Left ventricle myocardium inferior (tissue), 1 donor: ENCODE data around the gene GNAT1. TPM values are rescaled to one million over a fixed set of nuclear protein-coding genes. Genes with fewer than 3 reads are reported as not detected.

Experiments
- DNase-seq: peaks from one replicate; pipeline ENCODE4 v3.0.0-alpha.2; 2020
- H3K27ac ChIP-seq: fragments of 200-600 bp; replicated peaks from 2 replicates; pipeline ENCODE4 v1.8.0; 2021
- H3K27me3 ChIP-seq: fragments of 200-600 bp; 2 replicates; pipeline ENCODE4 v1.8.0; 2021; ENCODE audit warnings: low read depth
- H3K36me3 ChIP-seq: fragments of 200-600 bp; 2 replicates; pipeline ENCODE4 v1.8.0; 2021
- H3K4me1 ChIP-seq: fragments of 200-600 bp; 2 replicates; pipeline ENCODE4 v1.8.0; 2021
- H3K4me3 ChIP-seq: fragments of 200-600 bp; 2 replicates; pipeline ENCODE4 v1.8.0; 2021; ENCODE audit warnings: mild to moderate bottlenecking, moderate library complexity
- H3K9me3 ChIP-seq: fragments of 200-600 bp; replicated peaks from 2 replicates; pipeline ENCODE4 v1.8.0; 2021
- intact Hi-C: fragments of 100-400 bp; cut with micrococcal nuclease; formaldehyde crosslinking; loops from one replicate; pipeline ENCODE4 v1.11.0; 2022
- total RNA-seq: library from RNA; stranded (reverse); fragmentation: NEBNext Ultra II Directional; extraction: Animal tissue kit (Norgen Biotek cat#: 25700); gene quantifications from one replicate; pipeline ENCODE4 v1.2.1, GENCODE V29; 2021
- TF ChIP-seq, protein P1 (sequence below): fragments of 200-600 bp; IDR thresholded peaks from 2 replicates; pipeline ENCODE4 v1.8.0; 2021; ENCODE audit warnings: antibody characterized with exemption, mild to moderate bottlenecking, borderline replicate concordance
- donor health status: DM: no; HTN: yes; CAD: no; lungs with severe emphysema.

Gene GNAT1
- total RNA-seq, 1 donor from 2014 or later: not detected

DNA sequence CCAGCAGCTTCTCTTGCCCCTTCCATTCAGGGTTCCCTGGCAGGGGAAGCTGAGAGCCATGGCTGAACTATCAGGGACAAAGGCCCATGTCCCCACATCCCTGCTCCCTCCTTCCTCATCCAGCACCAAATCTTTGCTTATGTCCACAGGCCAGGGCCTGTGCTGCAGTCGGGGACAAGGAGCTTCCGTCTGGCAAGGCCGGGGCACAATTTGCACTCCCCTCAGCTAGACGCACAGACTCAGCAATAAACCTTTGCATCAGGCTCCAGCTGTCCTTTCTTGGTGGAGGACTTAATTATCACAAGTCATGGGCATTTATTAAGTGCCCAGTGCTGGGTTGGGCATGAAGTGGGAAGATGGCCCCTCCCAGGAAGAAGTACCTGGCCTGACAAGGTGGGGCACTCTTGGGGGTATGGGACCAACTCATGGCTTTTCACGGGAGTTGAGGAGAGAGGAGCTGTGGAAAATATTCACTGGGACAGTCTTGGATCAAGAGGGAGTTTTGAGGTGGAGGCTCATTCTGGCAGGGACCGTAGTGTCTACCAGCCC is 4.9 kb downstream of the GNAT1 start:
- no peak for DNase-seq
- Histone ChIP-seq H3K9me3 (no peaks in the 10 kb centered on the region), H3K4me1 (peaks cover 23% of the 10 kb centered on the region), H3K4me3 (no peak overlapping the region), H3K27ac (no peak overlapping the region), H3K36me3 (no peaks in the 10 kb centered on the region), H3K27me3 (peaks cover 78% of the 10 kb centered on the region)
- TF ChIP-seq, protein P1, sequence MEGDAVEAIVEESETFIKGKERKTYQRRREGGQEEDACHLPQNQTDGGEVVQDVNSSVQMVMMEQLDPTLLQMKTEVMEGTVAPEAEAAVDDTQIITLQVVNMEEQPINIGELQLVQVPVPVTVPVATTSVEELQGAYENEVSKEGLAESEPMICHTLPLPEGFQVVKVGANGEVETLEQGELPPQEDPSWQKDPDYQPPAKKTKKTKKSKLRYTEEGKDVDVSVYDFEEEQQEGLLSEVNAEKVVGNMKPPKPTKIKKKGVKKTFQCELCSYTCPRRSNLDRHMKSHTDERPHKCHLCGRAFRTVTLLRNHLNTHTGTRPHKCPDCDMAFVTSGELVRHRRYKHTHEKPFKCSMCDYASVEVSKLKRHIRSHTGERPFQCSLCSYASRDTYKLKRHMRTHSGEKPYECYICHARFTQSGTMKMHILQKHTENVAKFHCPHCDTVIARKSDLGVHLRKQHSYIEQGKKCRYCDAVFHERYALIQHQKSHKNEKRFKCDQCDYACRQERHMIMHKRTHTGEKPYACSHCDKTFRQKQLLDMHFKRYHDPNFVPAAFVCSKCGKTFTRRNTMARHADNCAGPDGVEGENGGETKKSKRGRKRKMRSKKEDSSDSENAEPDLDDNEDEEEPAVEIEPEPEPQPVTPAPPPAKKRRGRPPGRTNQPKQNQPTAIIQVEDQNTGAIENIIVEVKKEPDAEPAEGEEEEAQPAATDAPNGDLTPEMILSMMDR: no peak
- intact Hi-C loops: loop anchor here (10.0 kb wide), 1 partner anchor 78 kb away; the partner anchor contains the start of gene LSMEM2

DNA sequence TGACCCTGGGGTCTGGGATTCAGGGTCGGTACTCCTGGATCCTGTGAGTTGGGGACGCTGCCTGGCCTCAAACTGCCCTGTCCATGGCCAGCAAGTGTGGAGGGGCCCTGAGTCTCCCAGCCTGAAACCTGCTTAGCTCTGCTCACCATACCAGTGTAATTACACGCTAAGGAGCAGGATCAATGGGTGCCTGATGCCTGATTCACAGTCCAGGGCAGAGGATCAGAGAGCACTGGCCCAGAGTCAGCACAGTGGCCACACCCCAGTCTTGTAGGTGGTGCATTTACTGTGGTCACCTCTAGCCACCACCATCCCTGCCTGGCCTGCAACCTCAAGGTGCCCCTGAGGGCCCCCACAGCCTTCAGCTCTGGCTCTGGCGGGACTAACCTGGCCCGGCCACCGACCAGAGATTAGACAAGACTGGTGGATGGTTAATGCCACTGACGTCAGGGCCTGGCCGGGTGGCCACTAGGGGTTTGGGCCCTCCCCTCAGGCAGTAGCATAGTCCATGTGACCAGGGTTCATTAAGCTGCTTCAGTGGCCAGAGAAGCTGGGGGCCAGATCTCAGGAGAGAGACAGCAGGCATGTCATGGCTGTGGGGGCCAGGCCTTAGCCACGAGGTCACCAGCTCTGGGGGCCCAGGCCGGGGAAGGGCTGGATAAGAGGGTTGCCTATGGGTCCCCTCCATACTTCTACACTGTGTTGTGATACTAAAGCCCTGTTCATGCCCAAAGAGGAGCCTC is 10.3 kb downstream of the GNAT1 start:
- H3K36me3 ChIP-seq: no peaks in the 10 kb centered on the region
- TF ChIP-seq, protein P1: no peak
- no peaks in the 10 kb centered on the region for H3K9me3 ChIP-seq
- no peak overlapping the region for H3K4me3 ChIP-seq
- DNase-seq: no peak
- H3K27me3 ChIP-seq: peaks cover 76% of the 10 kb centered on the region
- intact Hi-C loops: no loop called here
- no peak overlapping the region for H3K27ac ChIP-seq
- peaks cover 25% of the 10 kb centered on the region for H3K4me1 ChIP-seq

DNA sequence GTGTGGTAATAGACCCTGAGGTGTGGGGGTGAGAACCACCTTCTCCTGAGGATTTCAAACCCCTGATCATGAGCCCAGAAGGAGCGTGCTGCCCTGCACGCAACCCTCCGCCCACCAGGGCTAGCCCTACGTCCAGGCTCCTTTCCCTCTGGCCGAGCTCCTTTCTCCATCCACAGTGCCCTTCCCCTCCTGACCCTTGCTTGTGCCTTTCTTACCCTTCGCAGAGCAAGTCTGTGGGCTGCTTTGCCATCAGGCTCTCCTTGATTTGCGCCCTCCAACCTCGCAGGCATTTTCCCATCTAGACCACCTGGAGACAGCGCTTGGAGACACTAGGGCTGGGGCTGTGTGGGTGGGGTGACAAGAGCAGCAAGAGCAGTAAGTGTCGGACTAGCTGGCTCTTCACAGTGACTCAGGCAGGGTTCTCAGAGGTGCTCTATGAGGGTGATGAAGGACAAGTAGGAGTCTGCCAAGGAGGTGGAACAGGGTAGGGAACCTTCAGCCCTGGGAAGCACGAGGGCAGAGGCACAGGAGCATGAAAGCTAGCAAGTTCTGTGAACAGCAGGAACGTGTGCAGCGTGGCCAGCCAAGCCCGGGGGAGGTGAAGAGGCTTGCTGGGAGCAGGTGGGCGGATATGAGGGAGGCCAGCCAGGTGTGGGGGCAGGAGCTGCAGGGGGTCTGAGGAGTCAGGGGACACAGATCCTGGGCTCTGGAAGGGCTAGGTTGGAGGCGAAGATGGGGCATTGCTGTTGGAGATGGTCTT is 11.1 kb downstream of the GNAT1 start:
- DNase-seq: no peak
- Histone ChIP-seq H3K27ac (no peak overlapping the region), H3K4me1 (peaks cover 30% of the 10 kb centered on the region), H3K27me3 (peaks cover 76% of the 10 kb centered on the region), H3K4me3 (no peak overlapping the region), H3K36me3 (no peaks in the 10 kb centered on the region), H3K9me3 (no peaks in the 10 kb centered on the region)
- TF ChIP-seq, protein P1: no peak
- intact Hi-C loops: no loop called here

DNA sequence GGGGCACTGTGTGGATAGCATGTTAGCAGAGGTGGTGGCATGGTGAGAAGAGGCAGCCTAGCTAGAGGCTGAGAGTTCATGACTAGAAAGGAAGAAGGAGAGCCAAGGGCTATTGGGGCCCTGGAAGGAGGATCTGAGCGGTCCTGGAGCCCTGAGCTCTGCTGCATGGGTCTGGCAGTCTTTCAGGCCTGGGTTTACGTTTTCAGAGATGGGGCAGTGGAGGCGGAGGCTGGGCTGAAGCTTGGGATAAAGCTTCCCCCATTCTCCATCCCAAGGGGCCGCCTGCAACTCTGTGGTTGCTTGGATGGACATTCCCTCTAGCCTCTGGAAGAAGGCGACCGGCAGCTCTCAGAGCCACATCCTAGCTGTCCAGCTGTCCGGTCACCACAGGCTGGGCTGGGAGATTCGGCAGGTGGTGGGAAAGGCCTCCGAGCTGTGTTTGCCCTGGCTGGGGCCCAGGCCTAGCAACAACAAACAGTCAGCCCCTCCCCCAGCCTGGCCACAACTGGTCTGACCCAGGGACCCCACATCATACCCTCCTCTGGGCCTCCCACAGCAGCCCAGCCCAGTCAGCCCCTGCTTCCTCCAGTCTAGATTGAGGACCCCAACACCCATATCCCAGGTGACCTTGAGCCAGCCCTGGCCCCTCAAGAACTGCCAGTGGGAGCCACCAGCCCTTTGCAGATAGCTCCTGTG is 11.9 kb downstream of the GNAT1 start:
- intact Hi-C loops: no loop called here
- Histone ChIP-seq H3K4me3 (no peak overlapping the region), H3K9me3 (no peaks in the 10 kb centered on the region), H3K36me3 (no peaks in the 10 kb centered on the region), H3K4me1 (peaks cover 30% of the 10 kb centered on the region), H3K27me3 (peaks cover 70% of the 10 kb centered on the region), H3K27ac (no peak overlapping the region)
- DNase-seq: no peak
- TF ChIP-seq, protein P1: no peak
